Esophagus muscularis mucosa (tissue), 4 donors: ENCODE data around the gene PDCD4.

Experiments used
- EP300 ChIP-seq: sonication (generic); formaldehyde crosslinking; IDR thresholded peaks from one replicate; pipeline ENCODE4 v1.6.1; 2017; ENCODE audit warnings: antibody characterized with exemption
- POLR2A ChIP-seq: fragments of 450-650 bp; IDR thresholded peaks from one replicate; pipeline ENCODE4 v1.6.1; 2017; ENCODE audit warnings: antibody characterized with exemption, moderate library complexity, mild to moderate bottlenecking, low read depth
- POLR2AphosphoS5 ChIP-seq, 2 donors: sonication (generic); formaldehyde crosslinking; IDR thresholded peaks; one replicate each; pipeline ENCODE4 v1.6.1; 2017; ENCODE audit warnings: antibody characterized with exemption in 2 of 2
- TF ChIP-seq, protein P1 (sequence below), 3 experiments: fragments of 200-600 bp in 2 of 3; fragments of 450-650 bp in 1 of 3; sonication (generic) in 2 of 3; IDR thresholded peaks; one replicate each; pipeline ENCODE4 v1.5.1; 2017 to 2019; ENCODE audit warnings: antibody characterized with exemption in 3 of 3, mild to moderate bottlenecking in 2 of 3, moderate library complexity in 1 of 3

GRCh38 chr10:110863956-110864355, 7.8 kb upstream of the PDCD4 start:
- TF ChIP-seq, protein P1, sequence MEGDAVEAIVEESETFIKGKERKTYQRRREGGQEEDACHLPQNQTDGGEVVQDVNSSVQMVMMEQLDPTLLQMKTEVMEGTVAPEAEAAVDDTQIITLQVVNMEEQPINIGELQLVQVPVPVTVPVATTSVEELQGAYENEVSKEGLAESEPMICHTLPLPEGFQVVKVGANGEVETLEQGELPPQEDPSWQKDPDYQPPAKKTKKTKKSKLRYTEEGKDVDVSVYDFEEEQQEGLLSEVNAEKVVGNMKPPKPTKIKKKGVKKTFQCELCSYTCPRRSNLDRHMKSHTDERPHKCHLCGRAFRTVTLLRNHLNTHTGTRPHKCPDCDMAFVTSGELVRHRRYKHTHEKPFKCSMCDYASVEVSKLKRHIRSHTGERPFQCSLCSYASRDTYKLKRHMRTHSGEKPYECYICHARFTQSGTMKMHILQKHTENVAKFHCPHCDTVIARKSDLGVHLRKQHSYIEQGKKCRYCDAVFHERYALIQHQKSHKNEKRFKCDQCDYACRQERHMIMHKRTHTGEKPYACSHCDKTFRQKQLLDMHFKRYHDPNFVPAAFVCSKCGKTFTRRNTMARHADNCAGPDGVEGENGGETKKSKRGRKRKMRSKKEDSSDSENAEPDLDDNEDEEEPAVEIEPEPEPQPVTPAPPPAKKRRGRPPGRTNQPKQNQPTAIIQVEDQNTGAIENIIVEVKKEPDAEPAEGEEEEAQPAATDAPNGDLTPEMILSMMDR (IDR thresholded peaks at IDR 0.05) = no peak
- no peak for TF ChIP-seq EP300
- TF ChIP-seq POLR2A = no peak
- no peak for TF ChIP-seq POLR2AphosphoS5 (IDR thresholded peaks at IDR 0.05)
